HepG2 (cell line): Measurements from ENCODE around the gene ERLIN1. TPM values are rescaled to one million over a fixed set of nuclear protein-coding genes. Genes with fewer than 3 reads are reported as not detected.
A peak's percentile ranks its signal among the peaks of the same experiment; 100 is the strongest.

ENCODE experiments used
- ATF7 ChIP-seq, 2 experiments: fragments of 450-650 bp in 1 of 2; sonication (generic) in 1 of 2; formaldehyde crosslinking in 1 of 2; IDR thresholded peaks; 2 replicates each; pipeline versions ENCODE4 v1.4.0 to v1.6.1; 2016 to 2020; ENCODE audit warnings: antibody characterized with exemption in 1 of 2, mild to moderate bottlenecking in 1 of 2, missing genetic modification reagents in 1 of 2
- FOSL1 ChIP-seq: sonication (generic); formaldehyde crosslinking; IDR thresholded peaks from 2 replicates; pipeline ENCODE4 v1.9.0; 2021; ENCODE audit warnings: missing genetic modification reagents, borderline replicate concordance
- HOXA9 ChIP-seq: sonication (generic); formaldehyde crosslinking; IDR thresholded peaks from 2 replicates; pipeline ENCODE4 v1.8.1; 2022; ENCODE audit warnings: missing genetic modification reagents, mild to moderate bottlenecking, moderate library complexity, borderline replicate concordance
- NR2F2 ChIP-seq: IDR thresholded peaks from 2 replicates; pipeline ENCODE4 v1.6.1; 2012; ENCODE audit warnings: low read depth, inconsistent platforms, borderline replicate concordance
- TARDBP ChIP-seq: sonication (generic); formaldehyde crosslinking; IDR thresholded peaks from 2 replicates; pipeline ENCODE4 v1.8.0; 2022; ENCODE audit warnings: mild to moderate bottlenecking, missing genetic modification reagents
- ZNF124 ChIP-seq: sonication (generic); formaldehyde crosslinking; IDR thresholded peaks from 2 replicates; pipeline ENCODE4 v1.4.0; 2020; ENCODE audit warnings: missing genetic modification reagents
- ZNF329 ChIP-seq: sonication (generic); formaldehyde crosslinking; IDR thresholded peaks from 2 replicates; pipeline ENCODE4 v1.9.0; 2021; ENCODE audit warnings: low read depth, mild to moderate bottlenecking, missing genetic modification reagents
- ZNF335 ChIP-seq: sonication (generic); formaldehyde crosslinking; IDR thresholded peaks from 2 replicates; pipeline ENCODE4 v1.4.0; 2020; ENCODE audit warnings: missing genetic modification reagents
- ZNF367 ChIP-seq: sonication (generic); formaldehyde crosslinking; IDR thresholded peaks from 2 replicates; pipeline ENCODE4 v1.4.0; 2020; ENCODE audit warnings: missing genetic modification reagents, borderline replicate concordance
- ZNF468 ChIP-seq: sonication (generic); formaldehyde crosslinking; IDR thresholded peaks from 2 replicates; pipeline ENCODE4 v1.8.0; 2022; ENCODE audit warnings: mild to moderate bottlenecking, moderate library complexity, missing genetic modification reagents
- ZNF672 ChIP-seq: sonication (generic); formaldehyde crosslinking; IDR thresholded peaks from 2 replicates; pipeline ENCODE4 v1.8.1; 2022; ENCODE audit warnings: missing genetic modification reagents
- polyA plus RNA-seq, 8 experiments: library from polyadenylated mRNA; depleted of rRNA in 3 of 8; stranded (reverse) in 7 of 8; unstranded in 1 of 8; fragments of >200 nt; fragmentation: Illumina TruSeq in 4 of 8; extraction: Trizol in 4 of 8; gene quantifications; 2 replicates each; pipeline versions ENCODE4 v1.2.1 to v1.2.3, GENCODE V29; 2011 to 2016; ENCODE audit warnings: low read depth in 4 of 8, missing spikeins in 1 of 8, mixed read lengths in 1 of 8; ENCODE audit not compliant: insufficient read depth in 1 of 8
- total RNA-seq, 5 experiments: library from RNA; depleted of rRNA; stranded (reverse); fragments of >200 nt; fragmentation: Illumina TruSeq; extraction: Trizol; gene quantifications; 2 replicates each; pipeline ENCODE4 v1.2.3, GENCODE V29; 2016; ENCODE audit warnings: low read depth in 1 of 5
- TF ChIP-seq, protein P1 (sequence below): sonication (generic); formaldehyde crosslinking; IDR thresholded peaks from 2 replicates; pipeline ENCODE4 v1.5.0; 2020; ENCODE audit warnings: missing genetic modification reagents
- TF ChIP-seq, protein P2 (sequence below): sonication (generic); formaldehyde crosslinking; IDR thresholded peaks from 2 replicates; pipeline ENCODE4 v1.4.0; 2020; ENCODE audit warnings: missing genetic modification reagents
- TF ChIP-seq, protein P3 (sequence below), 2 experiments: sonication (generic) in 1 of 2; formaldehyde crosslinking in 1 of 2; IDR thresholded peaks; 2 replicates each; pipeline versions ENCODE4 v1.5.1 to v1.6.1; 2011 to 2020; ENCODE audit warnings: borderline replicate concordance in 1 of 2, low read depth in 1 of 2, low read length in 1 of 2, mild to moderate bottlenecking in 1 of 2, missing genetic modification reagents in 1 of 2, moderate library complexity in 1 of 2
- TF ChIP-seq, protein P4 (sequence below): sonication (generic); formaldehyde crosslinking; conservative IDR thresholded peaks from 2 replicates; pipeline ENCODE4 v1.4.0; 2020; ENCODE audit warnings: mild to moderate bottlenecking, missing genetic modification reagents, moderate library complexity
- TF ChIP-seq, protein P5 (sequence below): sonication (generic); formaldehyde crosslinking; IDR thresholded peaks from 2 replicates; pipeline ENCODE4 v1.4.0; 2020; ENCODE audit warnings: missing genetic modification reagents
- TF ChIP-seq, protein P6 (sequence below): IDR thresholded peaks from 2 replicates; pipeline ENCODE4 v1.6.1; 2016; ENCODE audit warnings: low read depth

ERLIN1 gene
- total and polyA plus RNA-seq, 2 of the 13 experiments (the other 11 are each of a cell fraction or from before 2014, with no cell fraction given): 56.8 to 69.3 TPM

DNA sequence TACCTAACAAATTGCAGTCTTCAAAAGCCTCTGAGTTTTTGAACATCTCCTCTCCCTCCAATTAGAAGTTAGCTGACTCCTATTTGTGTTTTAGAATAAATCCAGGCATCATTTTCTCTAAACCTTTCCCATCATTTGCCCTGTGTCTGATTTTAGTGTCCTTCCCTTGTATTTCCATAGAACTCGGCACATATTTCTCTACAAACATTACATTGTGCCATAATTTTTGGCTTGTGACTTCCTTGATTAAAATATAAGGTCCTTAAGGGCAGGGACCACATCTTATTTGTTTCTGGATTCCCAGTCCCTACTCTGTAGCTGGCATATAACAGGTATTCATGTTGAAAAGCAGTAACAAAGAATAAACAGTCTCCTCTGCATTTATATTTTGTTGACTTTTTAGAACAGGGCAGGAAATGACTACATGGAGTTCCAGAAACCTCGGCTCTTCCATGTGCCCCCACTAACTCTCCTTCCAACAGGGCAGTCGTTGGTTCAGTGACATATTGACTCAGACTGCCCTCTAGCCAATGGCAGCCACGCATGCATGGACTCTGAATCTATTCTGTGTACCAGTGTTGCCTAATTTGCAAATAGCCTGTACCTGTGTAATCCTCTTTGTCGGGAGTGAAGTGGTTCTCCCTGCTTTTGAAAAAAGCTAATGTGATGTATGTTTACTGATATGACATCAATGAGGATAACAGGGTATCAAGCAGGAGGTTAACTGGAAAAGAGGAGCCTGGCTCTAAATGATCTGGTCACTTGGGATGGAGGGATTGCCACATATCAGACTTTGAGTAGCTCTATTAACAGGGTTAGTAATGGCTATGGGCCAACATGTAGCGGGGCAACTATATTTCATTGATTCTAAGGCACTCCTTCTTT is 84.4 kb downstream of the ERLIN1 start (continued):
- TF ChIP-seq, protein P1, sequence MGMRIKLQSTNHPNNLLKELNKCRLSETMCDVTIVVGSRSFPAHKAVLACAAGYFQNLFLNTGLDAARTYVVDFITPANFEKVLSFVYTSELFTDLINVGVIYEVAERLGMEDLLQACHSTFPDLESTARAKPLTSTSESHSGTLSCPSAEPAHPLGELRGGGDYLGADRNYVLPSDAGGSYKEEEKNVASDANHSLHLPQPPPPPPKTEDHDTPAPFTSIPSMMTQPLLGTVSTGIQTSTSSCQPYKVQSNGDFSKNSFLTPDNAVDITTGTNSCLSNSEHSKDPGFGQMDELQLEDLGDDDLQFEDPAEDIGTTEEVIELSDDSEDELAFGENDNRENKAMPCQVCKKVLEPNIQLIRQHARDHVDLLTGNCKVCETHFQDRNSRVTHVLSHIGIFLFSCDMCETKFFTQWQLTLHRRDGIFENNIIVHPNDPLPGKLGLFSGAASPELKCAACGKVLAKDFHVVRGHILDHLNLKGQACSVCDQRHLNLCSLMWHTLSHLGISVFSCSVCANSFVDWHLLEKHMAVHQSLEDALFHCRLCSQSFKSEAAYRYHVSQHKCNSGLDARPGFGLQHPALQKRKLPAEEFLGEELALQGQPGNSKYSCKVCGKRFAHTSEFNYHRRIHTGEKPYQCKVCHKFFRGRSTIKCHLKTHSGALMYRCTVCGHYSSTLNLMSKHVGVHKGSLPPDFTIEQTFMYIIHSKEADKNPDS (CRISPR knock-in tag): no peak
- TF ChIP-seq HOXA9 (CRISPR knock-in tag) (no peak), ZNF468 (no peak), ZNF335 (CRISPR knock-in tag) (no peak), TARDBP (CRISPR knock-in tag) (peak; percentile 98), ZNF367 (CRISPR knock-in tag) (no peak), ZNF124 (CRISPR knock-in tag) (0 out of 2 replicates have a peak, but pooled peaks have one; percentile 81), ATF7 (IDR thresholded peaks at IDR 0.05) (peak; percentile 85), ATF7 (CRISPR knock-in tag; IDR thresholded peaks at IDR 0.05) (peak; percentile 90), ZNF329 (CRISPR knock-in tag) (no peak), FOSL1 (peak; percentile 64; the same call in 1 of the 2 replicates), ZNF672 (CRISPR knock-in tag) (no peak), NR2F2 (peak; percentile 86; the same call in 1 of the 2 replicates)
- TF ChIP-seq, protein P2, sequence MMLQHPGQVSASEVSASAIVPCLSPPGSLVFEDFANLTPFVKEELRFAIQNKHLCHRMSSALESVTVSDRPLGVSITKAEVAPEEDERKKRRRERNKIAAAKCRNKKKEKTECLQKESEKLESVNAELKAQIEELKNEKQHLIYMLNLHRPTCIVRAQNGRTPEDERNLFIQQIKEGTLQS (CRISPR knock-in tag): peak; percentile 60; the same call in 1 of the 2 replicates
- TF ChIP-seq, protein P3, sequence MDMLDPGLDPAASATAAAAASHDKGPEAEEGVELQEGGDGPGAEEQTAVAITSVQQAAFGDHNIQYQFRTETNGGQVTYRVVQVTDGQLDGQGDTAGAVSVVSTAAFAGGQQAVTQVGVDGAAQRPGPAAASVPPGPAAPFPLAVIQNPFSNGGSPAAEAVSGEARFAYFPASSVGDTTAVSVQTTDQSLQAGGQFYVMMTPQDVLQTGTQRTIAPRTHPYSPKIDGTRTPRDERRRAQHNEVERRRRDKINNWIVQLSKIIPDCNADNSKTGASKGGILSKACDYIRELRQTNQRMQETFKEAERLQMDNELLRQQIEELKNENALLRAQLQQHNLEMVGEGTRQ (IDR thresholded peaks at IDR 0.05; ENCODE audit: low read depth, low read length): no peak
- TF ChIP-seq, protein P3 (CRISPR knock-in tag; IDR thresholded peaks at IDR 0.05; ENCODE audit: borderline replicate concordance): 0 out of 2 replicates have a peak, but pooled peaks have one; percentile 18
- TF ChIP-seq, protein P4, sequence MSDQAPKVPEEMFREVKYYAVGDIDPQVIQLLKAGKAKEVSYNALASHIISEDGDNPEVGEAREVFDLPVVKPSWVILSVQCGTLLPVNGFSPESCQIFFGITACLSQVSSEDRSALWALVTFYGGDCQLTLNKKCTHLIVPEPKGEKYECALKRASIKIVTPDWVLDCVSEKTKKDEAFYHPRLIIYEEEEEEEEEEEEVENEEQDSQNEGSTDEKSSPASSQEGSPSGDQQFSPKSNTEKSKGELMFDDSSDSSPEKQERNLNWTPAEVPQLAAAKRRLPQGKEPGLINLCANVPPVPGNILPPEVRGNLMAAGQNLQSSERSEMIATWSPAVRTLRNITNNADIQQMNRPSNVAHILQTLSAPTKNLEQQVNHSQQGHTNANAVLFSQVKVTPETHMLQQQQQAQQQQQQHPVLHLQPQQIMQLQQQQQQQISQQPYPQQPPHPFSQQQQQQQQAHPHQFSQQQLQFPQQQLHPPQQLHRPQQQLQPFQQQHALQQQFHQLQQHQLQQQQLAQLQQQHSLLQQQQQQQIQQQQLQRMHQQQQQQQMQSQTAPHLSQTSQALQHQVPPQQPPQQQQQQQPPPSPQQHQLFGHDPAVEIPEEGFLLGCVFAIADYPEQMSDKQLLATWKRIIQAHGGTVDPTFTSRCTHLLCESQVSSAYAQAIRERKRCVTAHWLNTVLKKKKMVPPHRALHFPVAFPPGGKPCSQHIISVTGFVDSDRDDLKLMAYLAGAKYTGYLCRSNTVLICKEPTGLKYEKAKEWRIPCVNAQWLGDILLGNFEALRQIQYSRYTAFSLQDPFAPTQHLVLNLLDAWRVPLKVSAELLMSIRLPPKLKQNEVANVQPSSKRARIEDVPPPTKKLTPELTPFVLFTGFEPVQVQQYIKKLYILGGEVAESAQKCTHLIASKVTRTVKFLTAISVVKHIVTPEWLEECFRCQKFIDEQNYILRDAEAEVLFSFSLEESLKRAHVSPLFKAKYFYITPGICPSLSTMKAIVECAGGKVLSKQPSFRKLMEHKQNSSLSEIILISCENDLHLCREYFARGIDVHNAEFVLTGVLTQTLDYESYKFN (CRISPR knock-in tag): peak; percentile 100
- TF ChIP-seq, protein P5, sequence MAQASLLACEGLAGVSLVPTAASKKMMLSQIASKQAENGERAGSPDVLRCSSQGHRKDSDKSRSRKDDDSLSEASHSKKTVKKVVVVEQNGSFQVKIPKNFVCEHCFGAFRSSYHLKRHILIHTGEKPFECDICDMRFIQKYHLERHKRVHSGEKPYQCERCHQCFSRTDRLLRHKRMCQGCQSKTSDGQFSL: no peak
- TF ChIP-seq, protein P6, sequence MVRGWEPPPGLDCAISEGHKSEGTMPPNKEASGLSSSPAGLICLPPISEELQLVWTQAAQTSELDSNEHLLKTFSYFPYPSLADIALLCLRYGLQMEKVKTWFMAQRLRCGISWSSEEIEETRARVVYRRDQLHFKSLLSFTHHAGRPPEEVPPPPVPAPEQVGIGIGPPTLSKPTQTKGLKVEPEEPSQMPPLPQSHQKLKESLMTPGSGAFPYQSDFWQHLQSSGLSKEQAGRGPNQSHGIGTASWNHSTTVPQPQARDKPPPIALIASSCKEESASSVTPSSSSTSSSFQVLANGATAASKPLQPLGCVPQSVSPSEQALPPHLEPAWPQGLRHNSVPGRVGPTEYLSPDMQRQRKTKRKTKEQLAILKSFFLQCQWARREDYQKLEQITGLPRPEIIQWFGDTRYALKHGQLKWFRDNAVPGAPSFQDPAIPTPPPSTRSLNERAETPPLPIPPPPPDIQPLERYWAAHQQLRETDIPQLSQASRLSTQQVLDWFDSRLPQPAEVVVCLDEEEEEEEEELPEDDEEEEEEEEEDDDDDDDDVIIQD (CRISPR knock-in tag): peak; percentile 97
